Stimulated activated CD8-positive, alpha-beta memory T cell treated with anti-CD3 and anti-CD28 coated beads, Interleukin-12 subunit alpha, Interleukin-12 subunit beta, amount 100 ng/mL, for 1 hour (primary cell): ENCODE measurements around the gene CCDC12.

ENCODE experiments used
- DNase-seq: peaks from one replicate; pipeline ENCODE4 v3.0.0-alpha.2; 2020; ENCODE audit warnings: low read depth

Gene CCDC12

DNA sequence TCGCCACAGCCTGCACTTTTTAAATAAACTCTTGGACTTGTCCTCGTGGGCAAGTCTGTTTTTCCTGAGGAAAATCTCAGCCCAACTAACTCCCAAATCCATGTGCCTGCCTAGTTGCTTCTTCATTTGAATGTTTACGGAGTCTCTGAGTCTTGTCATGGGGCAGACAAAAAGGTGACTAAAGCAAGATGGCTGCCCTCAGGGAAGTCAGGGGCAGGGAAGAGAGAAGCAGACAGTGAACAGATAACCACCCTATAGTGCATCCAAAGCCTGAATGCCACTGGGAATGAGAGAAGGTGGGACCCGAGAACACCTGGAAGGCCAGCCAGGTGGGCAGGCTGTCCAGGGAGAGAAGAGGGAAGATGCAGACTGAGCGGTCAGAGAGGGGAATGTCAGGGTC is 21.4 kb downstream of the CCDC12 start:
- DNase-seq, result no peak

DNA sequence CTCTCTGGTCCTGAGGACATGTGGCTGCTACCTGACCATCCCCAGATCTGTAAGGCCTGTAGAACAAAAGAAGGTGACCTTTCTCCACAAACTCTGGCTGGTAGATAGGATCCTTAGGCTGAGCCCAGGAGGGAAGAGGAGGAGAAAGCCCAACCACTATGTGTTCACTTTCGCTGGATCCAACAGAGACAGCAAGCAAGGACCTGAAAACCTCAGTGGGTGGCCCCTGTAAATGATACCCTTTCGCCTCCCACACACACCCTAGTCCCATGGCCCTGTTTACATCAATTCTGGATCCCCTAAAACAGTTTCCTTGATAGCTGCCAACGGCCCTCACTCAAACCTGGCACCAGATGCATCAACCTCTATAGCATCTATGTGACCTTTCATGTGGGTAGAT is 22.4 kb downstream of the CCDC12 start:
- no peak for DNase-seq

DNA sequence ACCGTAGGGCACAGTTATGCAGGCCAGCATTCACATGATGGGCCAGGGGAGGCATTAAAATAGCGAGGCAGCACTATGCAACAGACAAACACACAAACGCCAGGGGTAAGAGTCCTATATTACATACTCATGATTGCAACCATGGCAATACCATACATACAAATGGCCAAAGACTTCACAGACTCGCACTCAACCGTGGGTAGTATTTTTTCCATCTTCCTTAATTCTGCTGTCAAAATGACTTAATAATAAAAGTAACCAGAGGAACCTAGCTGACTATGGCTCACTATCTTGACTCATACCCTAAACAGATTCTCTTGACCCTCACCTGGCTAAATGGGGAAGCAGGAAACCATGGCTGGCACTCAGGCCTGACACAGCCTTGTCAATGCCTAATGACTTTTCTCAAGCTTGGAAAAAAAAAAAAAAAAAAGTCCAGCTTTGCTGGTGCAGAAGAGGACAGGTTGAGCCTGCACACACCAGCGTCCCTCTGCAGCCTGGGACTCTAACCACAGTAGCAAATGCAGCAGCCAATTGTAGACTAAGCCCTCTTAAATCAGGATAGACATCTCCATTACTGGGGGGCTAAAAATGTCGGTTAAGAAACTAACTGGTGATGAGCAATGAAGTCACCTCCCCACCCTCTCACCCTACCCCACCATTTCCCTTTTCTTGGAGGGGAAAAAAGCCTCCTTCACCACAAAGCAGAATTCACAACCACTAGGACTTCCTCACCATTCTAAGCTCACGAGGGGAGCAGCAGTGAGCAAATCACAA is 23.1 kb downstream of the CCDC12 start:
- DNase-seq, result no peak

DNA sequence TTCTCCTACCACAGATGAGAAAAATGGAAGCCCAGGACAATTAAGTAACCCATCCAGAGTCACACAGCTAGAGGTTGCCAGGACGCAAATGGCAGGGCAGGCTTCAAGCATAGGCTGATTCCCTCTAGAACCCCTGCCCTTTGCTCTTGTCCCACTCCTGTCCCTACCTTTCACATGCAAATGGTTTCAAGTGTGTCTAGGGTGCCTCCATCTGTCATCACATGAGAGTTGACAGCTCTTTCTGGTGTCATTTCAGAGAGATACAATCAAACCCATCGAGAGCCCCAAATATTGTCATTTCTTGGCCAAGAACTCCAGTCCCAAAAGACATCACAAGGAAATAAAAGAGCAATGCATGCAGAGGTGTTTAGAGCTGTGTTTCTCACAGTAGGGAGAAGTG is 23.7 kb downstream of the CCDC12 start:
- no peak for DNase-seq

DNA sequence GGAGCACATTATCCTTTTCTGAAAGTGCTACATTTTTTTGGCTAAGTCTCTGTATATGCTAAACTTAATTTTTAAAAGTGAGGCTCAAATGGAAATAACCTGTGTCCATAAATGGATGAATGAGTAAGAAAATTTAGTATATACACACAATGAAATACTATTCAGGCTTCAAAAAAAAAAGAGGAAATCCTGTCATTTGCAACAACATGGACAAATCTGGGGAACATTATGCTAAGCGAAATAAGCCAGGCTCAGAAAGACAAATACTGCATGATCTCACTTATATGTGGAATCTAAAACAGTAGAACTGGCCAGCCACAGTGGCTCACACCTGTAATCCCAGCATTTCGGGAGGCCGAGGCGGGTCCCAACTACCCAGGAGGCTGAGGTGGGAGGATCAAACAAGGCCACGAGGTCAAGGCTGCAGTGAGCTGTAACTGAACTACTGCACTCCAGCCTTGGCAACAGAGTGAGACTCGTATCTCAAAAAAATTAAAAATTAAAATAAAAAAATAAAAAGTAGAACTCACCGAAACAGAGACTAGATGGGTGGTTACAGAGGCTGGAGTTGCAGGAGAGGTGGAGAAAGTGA is 25.8 kb downstream of the CCDC12 start:
- no peak for DNase-seq

DNA sequence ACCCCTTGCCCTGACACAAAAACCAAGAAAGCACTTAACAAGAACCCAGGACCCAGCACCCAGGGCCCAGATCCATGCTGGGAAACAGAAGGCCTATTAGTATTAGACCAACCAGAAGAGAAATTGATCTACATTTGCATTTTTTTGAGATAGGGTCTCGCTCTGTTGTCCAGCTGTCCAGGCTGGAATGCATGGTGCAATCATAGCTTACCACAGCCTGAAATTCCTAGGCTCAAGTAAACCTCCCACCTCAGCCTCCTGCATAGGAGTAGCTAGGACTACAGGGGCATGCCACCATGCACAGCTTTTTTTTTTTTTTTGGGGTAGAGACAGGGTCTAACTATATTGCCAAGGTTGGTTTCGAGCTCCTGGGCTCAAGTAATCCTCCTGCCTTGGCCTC is 26.4 kb downstream of the CCDC12 start:
- DNase-seq, result no peak

DNA sequence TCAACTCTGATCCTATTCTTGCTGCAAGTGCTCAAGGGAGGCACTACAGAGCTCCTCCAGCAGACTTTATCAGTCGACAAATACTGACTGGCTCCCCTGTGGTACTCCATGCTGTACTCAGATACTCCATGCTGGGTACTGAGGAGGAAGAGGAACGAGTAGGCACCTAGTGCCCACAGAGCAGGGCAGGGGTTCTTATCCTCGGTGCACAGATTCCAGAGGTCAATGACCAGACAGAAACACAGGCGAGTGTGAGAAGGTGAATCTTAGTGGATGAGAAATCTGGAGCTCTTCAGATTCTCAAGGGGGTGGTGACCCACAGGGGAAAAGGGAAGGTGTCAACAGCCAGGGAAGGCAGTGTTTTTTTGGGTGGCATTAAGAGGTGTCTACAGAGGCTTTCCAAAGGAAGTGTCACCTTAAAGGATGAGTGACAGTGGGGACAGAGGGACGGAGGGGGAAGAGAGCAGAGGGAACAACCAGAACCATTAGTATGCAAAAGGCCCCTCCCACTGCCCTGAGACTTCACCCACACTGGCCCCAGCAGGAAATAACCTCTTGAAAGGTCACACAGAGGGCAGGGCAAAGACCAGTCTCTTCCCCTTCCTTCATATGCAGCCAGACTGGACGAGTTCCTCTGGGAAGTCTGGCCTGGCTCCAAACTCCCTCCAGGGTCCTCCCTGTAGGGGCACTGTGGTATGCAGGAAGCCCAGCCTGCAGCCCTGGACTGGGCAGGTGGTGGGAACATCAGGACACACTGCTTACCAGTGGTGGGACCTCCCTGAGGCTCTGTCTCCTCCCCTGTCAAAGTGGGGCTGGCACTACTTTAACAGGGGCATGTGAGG is 27.5 kb downstream of the CCDC12 start:
- DNase-seq, result no peak

DNA sequence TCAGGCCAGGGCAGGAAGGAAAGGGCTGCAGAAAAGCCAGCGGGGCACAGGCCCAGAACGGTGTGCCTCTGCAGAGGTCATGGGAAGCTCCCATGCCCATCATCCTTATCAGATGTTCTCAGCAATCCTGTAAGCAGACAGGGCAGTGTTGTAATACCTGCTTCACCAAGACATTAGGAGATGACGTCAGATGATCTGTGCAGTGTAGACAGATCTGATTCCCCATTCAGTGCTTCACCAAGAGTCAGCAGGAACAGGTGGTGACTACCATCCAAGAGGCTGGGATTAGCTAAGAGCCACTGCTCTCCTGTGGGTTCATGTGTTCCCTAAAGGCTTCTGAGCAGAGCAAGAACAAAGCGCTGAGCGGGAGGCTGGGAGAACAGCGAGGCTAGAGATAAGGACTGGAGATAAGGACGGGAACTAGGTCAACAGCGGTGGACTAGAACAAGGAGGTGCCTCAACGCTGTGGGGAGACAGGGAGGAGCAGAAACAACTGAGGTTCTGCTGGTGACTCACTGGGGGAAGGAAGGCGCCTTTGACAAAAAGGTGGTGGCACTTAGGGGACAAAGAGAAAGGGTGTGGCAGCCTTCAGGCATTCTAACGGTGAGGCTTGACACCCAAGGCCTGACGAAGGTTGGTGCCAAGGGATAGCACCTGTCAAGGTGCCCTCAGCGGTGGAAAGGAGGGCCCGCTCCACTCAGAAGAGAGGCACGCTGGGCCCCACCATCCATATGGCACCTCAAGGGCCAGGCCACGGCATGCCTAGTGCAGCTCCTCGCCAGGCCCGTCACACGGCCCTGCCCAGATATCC is 28.4 kb downstream of the CCDC12 start:
- peak; percentile 58 for DNase-seq

DNA sequence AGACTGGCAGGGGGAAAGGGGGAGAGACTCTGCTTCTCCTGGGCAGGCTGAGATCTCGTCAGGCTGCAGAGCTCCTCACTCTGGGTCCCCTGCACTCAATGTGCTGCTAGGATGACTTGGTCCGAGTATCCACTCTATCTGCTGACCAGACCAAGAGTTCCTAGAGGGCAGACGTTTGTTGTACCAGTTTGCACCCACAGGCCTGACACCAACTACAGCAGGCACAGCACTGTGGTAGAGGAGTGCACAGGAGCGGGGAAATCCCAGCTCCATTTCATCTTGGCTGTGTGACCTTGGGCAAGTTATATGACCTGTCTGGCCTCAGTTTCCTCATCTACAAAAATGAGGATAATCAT is 29.0 kb downstream of the CCDC12 start:
- no peak for DNase-seq

DNA sequence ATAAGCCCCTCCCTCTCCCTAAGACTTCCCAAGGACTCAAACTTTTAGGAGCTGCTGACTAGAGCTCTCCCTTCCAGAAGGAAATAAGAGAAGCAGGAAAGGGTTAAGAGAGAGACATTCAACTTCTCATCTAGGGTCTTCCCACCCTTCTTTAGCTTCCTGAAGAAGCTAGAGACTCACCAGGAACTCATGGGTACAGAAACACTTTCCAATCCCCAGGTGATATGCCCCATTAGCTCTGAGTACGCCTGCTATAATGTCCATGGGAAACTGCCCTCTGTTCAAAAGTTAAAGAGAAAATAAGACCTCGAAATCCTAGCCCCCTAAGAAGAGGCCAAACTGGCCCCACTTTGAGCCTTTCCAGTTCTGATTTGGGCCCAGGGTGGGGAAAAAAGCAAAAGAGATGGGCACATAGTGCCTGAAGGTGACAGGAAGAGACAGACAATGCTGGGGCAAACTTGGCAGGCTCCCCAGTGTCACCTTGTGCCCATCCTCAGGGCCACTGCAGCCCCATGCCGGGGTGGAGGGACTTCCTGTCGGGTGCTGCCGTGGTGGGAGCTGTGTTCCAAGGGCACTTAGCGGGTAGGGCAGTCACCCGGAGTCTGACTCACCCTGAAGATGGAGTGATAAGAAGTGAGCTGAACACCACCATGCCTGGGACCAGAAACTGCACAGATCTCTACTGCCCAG is 29.5 kb downstream of the CCDC12 start:
- peak; percentile 57 for DNase-seq

DNA sequence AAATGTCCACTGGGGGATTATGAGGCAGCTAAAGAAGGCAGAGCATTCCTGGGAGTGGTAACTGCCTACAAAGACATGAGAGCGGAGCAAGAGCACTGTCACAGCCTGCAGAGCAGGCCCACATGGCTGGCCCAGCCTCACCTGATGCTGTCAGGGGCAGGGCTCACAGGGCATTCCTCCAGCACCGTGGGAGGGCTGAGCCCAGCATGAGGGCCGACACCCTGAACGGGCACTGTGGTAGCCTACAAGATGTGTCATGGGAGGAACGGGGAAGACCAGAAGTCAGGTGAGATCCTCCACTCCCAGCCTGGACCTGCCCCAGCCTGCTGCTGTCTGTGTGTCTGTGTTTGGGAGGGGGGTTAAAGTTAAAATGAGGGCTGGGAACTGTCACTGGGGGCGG is 30.1 kb downstream of the CCDC12 start:
- no peak for DNase-seq

DNA sequence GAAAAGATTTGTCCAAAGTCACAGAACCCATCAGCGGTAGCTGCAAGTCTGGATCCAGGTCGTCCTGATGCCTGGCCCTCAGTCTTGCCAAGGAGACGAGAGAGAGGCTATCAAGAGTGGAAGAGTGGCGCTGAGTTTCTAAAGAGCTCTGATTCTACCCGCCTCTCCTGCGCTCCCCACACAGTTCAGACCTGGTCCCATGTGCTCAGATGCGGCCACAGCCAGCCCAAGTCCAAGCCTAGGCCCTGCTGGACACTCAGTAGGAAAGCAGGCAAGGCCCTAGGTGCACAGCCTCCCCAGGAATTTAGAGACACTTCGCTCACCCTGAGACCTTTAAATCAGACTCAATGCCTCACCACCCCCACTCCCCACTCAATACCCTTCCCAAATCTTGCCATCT is 32.4 kb downstream of the CCDC12 start:
- DNase-seq, result no peak

DNA sequence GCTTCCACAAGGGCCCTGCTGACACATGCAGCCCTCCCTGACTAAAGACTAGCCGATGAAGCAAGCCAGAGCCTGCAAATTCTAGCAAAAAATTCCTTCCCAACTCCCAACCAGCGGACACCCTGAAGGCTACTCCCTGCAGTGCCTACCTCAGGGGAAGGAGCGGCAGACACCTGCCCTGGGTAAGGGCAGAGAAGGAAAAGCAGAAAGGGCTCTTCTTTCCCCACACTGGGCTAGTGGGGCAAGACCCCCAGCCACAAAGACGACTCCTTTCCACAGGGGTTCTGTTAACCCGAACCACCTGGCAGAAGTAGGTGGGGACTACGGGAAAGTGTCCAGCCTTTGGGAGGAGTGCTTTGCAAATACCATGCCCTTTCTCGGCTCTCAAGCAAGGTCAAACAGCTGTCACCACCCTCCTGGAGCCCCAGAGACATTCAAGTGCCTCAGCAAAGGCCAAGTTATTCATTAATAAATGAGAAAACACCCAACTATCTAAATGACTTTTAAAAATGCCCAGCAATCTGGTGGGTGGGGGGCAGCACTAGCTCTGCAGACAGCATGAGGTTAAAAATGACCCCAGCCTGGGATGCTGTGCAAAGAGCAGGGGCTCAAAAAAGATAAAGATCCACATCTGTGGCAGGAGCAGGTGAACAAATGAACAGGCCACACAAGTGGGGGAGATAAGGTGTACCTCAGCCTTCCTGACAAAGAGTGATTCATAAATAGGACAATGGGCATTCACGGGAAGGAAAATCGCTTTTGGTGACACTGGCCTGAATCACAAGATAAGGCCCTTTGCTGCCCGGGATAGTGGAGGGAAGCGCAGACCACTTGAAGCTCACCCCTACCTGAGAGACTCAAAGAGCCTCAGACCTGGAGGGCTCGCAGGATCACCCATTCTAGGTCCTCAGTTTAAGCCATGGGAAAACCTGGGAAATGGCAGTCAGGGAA is 33.0 kb downstream of the CCDC12 start:
- DNase-seq, result no peak

DNA sequence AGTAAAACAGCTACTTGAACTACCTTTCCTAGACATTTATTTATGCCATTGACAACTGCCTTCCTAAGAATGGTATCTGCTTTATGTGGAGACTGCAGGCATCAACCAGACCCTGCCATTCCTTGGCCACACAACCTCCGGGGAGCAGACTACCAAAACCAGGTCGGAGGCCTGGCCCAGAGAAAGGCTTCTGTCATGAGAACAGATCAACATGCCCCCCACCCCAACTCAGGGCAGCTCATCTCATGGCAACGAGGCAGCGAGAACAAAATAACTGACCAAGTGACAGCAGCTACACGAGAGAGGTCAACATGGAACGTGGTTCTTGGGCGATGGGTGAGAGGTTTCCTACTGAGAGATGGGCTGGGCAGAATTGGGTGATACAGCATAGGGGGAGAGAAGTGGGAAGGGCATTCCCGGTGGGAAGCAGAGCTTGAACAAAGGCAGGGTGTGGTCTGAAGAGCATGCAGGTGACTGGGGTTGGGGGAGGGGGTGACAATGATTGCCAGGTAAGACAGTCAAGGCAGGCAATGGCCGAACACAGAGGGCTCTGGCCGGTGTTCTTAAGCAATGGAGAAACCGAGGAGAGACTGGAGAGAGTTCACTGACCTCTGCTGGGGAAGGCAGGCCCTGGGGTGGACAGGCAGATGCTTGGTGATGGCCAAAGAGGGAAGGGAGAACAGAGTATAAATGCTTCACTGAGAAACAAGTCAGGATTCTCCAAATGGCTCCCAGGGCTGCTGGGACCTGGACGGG is 33.9 kb downstream of the CCDC12 start:
- DNase-seq, result no peak

DNA sequence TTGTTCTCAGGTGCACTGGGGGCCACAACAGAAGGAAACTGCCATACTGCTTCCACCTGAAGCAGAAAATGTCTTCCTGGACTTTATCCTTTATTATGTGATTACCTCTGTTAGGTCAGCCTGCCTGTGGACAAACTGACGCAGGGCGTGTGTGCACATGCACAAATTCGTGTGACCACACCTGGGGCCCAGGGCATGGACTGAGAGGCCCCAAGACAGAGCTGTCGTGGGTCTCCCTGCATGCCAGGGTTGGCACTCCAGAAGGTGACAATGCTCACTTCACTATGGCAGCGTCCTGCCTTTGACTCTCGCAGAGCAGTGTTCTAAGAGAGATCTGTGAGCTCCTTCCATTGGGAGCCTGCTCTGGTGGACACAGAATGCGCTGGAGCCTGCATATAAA is 34.5 kb downstream of the CCDC12 start:
- no peak for DNase-seq

DNA sequence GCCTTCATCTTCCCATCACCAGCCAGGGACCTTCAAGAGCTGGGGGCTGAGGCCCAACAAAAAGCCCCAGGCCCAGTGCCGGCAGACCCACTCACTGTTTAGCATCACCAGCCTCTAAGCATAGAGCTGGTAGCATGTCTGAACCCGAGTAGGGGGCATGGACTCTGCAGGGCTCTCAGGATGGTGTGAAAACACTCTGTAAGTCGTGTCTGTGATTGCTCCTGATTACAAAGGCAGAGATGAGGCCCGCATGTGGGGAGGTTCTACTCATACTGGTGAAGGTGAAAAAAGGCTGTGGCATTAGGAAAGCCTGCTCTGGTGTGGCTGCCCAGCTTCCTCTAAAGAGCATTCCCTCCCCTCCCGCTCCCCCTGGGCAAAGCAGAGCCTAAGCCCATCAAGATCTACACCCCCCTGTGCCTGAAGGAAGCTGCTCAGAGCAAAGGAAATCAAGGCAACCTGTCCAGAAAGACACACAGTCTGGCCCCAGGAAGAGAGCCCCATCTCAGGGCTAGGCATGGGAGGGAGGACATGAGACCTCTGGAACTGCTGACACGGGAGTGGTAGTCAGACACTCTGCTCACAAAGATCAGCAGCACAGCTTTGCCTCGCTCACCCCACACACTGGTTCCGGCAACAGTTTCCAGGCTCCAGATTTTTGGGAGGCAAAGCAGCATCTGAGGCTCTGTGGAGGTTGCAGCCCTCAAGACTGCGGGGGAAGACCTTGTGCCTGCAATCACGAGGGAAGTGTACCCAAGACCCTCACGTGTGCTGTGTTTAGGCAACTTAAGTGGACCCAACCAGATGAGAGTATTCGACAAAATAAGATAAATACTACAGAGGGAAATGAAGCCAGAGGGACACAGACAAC is 36.7 kb downstream of the CCDC12 start:
- no peak for DNase-seq

DNA sequence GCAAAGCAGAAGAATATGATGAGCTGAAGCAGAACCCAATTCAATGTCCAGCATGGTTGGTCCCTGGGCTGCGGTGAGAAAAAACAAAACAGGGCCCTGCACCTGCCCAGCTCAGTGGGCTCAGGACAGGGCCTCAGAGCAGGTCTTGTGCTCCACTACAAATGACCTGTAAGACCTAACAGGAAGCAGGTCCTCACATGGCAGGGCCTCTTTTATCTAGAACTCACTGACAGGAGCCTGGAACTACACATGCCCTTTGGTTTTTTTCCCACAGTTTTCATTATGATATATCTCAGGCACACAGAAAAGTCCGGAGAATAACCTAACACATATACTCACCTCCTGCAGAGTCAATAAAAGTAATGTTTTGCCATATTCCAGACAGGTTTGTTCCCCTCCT is 38.4 kb downstream of the CCDC12 start:
- no peak for DNase-seq

DNA sequence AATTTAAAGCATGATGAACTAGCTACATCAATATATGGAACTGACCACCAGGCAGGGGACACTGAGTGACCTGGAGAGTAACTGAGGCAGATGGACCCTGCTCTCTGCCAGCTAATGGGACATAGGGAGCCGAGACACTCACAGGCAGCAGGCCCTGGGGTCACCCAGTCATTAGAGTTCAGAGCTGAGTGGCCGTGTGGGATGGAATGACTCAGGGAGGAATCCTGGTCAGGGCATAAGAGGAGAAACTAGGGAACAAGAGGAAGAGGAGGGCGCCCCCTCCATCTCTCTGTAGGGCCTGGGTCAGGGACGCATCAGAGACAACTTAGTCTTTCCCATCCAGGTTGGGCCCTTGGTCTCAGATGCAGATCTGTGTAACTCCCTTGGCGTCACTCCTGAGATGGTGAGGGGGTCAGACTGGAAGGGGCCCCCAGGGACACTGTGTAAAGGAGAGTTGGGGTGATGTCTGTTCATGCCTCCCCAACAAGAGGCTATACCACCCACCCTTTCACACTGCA is 39.8 kb downstream of the CCDC12 start:
- DNase-seq, result no peak
